ENCODE measurements around the gene LRRC8D. TPM values are rescaled to one million over a fixed set of nuclear protein-coding genes. Genes with fewer than 3 reads are reported as not detected.
"Not testable (repeated sequence)": the region's sequence is repeated elsewhere in the genome, so short reads cannot be mapped to it uniquely, and the experiment has no call there.

Gene LRRC8D
- total RNA-seq, 2 experiments from 2014 or later, result 14.4 to 15.0 TPM

DNA sequence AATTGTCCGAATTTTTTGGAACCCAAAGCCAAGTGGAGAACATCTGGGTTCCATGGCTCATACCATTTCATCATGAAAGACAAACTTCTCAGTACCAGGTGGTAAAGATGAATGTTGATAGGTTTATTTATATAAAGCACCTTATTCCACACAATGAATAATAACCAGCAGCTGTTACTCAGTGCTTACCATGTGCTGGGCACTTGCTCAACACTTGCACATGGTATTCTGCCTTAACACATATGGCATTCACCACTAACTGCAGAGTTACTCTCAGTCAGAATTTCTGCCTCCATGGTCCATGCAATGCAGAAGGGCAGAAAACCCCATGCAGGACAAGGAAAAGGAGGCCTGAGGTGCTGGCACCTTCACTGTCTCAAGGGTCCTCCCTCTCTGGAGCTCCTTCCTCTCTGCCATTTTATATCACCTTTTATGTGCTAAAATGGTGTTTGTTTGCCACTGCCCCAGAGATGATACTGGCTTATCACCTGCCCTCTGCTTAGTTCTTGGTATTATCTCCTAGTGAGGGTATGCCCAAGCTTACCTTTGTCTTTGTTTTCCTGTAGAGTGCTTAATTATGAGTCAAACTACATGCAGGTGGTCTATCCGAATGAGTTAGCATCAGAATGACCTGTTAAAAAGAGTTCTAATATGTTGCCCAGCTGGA is 97.4 kb downstream of the LRRC8D start:
- H3K4me1 Mint-ChIP-seq (ENCODE audit: low read depth), result peaks cover 8% of the 10 kb centered on the region
- H3K4me3 Mint-ChIP-seq, result no peak overlapping the region
- CTCF ChIA-PET, result no interaction called here
- no peak for DNase-seq
- no peak overlapping the region for H3K27ac Mint-ChIP-seq
- no peaks in the 10 kb centered on the region for H3K9me3 Mint-ChIP-seq
- intact Hi-C loops (cut with micrococcal nuclease), result no loop called here
- peaks cover 16% of the 10 kb centered on the region for H3K36me3 Mint-ChIP-seq (ENCODE audit: low read depth)
- H3K27me3 Mint-ChIP-seq (ENCODE audit: low read depth), result no peaks in the 10 kb centered on the region

GRCh38 chr1:89918794-89919155 is 97.9 kb downstream of the LRRC8D start:
- Mint-ChIP-seq H3K27ac (no peak overlapping the region), H3K9me3 (peaks cover 2% of the 10 kb centered on the region), H3K36me3 (ENCODE audit: low read depth) (peaks cover 21% of the 10 kb centered on the region), H3K4me1 (ENCODE audit: low read depth) (peaks cover 8% of the 10 kb centered on the region), H3K27me3 (ENCODE audit: low read depth) (no peaks in the 10 kb centered on the region), H3K4me3 (no peak overlapping the region)
- CTCF ChIA-PET, result no interaction called here
- no peak for DNase-seq
- intact Hi-C loops (cut with micrococcal nuclease), result no loop called here

- CTCF ChIA-PET, result no interaction called here
- Mint-ChIP-seq H3K27me3 (ENCODE audit: low read depth) (no peaks in the 10 kb centered on the region), H3K9me3 (peaks cover 4% of the 10 kb centered on the region), H3K27ac (no peak overlapping the region), H3K4me1 (ENCODE audit: low read depth) (peaks cover 8% of the 10 kb centered on the region), H3K4me3 (no peak overlapping the region), H3K36me3 (ENCODE audit: low read depth) (peaks cover 25% of the 10 kb centered on the region)
- no peak for DNase-seq
- intact Hi-C loops (cut with micrococcal nuclease), result no loop called here
These were observed 98.3 kb downstream of the LRRC8D start for GRCh38 chr1:89919174-89919573.

- Mint-ChIP-seq H3K4me3 (no peak overlapping the region), H3K9me3 (peaks cover 4% of the 10 kb centered on the region), H3K27me3 (ENCODE audit: low read depth) (no peaks in the 10 kb centered on the region), H3K4me1 (ENCODE audit: low read depth) (peaks cover 4% of the 10 kb centered on the region), H3K27ac (no peak overlapping the region), H3K36me3 (ENCODE audit: low read depth) (peaks cover 24% of the 10 kb centered on the region)
- CTCF ChIA-PET, result no interaction called here
- intact Hi-C loops (cut with micrococcal nuclease), result no loop called here
- DNase-seq, result no peak
These were observed 102.1 kb downstream of the LRRC8D start for GRCh38 chr1:89922911-89923310.

DNA sequence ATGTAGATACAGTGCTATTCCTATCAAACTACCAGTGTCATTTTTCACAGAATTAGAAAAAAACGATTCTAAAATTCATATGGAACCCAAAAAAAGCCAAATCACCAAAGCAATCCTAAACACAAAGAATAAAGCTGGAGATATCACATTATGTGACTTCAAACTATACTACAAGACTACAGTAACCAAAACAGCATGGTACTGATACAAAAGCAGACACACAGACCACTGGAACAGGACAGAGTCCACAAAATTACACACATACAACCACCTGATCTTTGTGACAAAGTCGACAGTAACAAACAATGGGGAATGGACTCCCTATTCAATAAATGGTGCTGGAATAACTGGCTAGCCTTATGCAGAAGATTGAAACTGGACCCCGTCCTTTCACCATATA is 102.7 kb downstream of the LRRC8D start:
- intact Hi-C loops (cut with micrococcal nuclease), result no loop called here
- H3K27ac Mint-ChIP-seq, result no peak overlapping the region
- DNase-seq, result no peak
- CTCF ChIA-PET, result no interaction called here
- no peak overlapping the region for H3K4me3 Mint-ChIP-seq
- no peaks in the 10 kb centered on the region for H3K27me3 Mint-ChIP-seq (ENCODE audit: low read depth)
- peaks cover 2% of the 10 kb centered on the region for H3K4me1 Mint-ChIP-seq (ENCODE audit: low read depth)
- H3K36me3 Mint-ChIP-seq (ENCODE audit: low read depth), result peaks cover 26% of the 10 kb centered on the region
- peaks cover 4% of the 10 kb centered on the region for H3K9me3 Mint-ChIP-seq

- CTCF ChIA-PET; H3K4me3 Mint-ChIP-seq; H3K27ac Mint-ChIP-seq; H3K9me3 Mint-ChIP-seq; DNase-seq; intact Hi-C loops (cut with micrococcal nuclease); H3K4me1 Mint-ChIP-seq (ENCODE audit: low read depth); H3K27me3 Mint-ChIP-seq (ENCODE audit: low read depth): not testable (repeated sequence)
- peaks cover 26% of the 10 kb centered on the region for H3K36me3 Mint-ChIP-seq (ENCODE audit: low read depth)
These were observed 103.2 kb downstream of the LRRC8D start for GRCh38 chr1:89924075-89924474.

DNA sequence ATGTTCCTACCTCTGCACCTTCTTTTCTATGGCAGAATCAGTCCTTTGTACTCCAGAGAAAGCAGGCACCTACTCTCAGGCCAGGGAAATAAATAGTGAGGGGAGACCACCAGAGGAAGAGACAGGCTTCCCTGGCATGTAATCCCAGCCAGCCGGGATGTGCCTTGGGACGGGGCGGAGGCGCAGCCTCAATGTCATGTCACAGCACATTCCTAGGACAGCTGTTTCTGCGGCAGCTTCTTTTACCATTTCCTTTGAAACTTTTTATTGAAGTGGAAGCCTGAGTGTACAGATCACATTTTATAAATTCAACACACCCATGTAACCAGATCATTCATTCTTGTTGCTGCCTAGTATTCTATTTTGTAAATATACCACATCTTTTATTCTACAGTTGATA is 106.2 kb downstream of the LRRC8D start:
- intact Hi-C loops (cut with micrococcal nuclease), result no loop called here
- Mint-ChIP-seq H3K36me3 (ENCODE audit: low read depth) (peaks cover 32% of the 10 kb centered on the region), H3K4me1 (ENCODE audit: low read depth) (peaks cover 13% of the 10 kb centered on the region), H3K27ac (no peak overlapping the region), H3K4me3 (no peak overlapping the region), H3K27me3 (ENCODE audit: low read depth) (no peaks in the 10 kb centered on the region), H3K9me3 (peaks cover 4% of the 10 kb centered on the region)
- no peak for DNase-seq
- CTCF ChIA-PET, result interaction anchor here (1.2 kb wide), 1 partner anchor 12 kb away, joined by 3 read pairs; no protein-coding TSS in a partner anchor

DNA sequence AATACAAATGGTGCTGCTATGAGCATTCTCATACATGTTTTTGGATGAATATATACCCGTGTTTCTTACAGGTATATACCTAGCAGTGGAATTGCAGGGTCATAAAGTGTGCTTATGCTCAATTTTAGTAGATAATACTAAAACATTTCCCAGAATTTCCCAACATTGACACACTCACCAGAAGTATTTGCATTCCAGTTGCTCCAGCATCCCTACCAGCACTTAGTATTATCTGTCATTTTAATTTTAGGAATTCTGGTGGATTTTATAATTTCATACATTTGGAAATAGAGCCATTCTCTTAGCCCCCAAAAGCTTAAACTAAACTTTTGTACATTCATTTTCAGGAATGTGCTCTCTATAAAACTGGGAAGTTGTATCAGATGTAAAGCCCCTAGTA is 106.6 kb downstream of the LRRC8D start:
- CTCF ChIA-PET, result interaction anchor here (1.0 to 1.2 kb wide), 2 partner anchors 13 to 109 kb away, joined by 3 read pairs; no protein-coding TSS in a partner anchor
- peaks cover 32% of the 10 kb centered on the region for H3K36me3 Mint-ChIP-seq (ENCODE audit: low read depth)
- no peaks in the 10 kb centered on the region for H3K27me3 Mint-ChIP-seq (ENCODE audit: low read depth)

GRCh38 chr1:89928506-89928905 is 107.7 kb downstream of the LRRC8D start:
- peaks cover 36% of the 10 kb centered on the region for H3K36me3 Mint-ChIP-seq (ENCODE audit: low read depth)
- no peak for DNase-seq
- peaks cover 13% of the 10 kb centered on the region for H3K4me1 Mint-ChIP-seq (ENCODE audit: low read depth)
- H3K27me3 Mint-ChIP-seq (ENCODE audit: low read depth), result no peaks in the 10 kb centered on the region
- CTCF ChIA-PET, result interaction anchor here (1.0 kb wide), 1 partner anchor 110 kb away, joined by 3 read pairs; no protein-coding TSS in a partner anchor
- H3K9me3 Mint-ChIP-seq, result peaks cover 4% of the 10 kb centered on the region
- intact Hi-C loops (cut with micrococcal nuclease), result no loop called here
- H3K4me3 Mint-ChIP-seq, result no peak overlapping the region
- H3K27ac Mint-ChIP-seq, result no peak overlapping the region

More for the DNA sequence above, 106.6 kb downstream of the LRRC8D start:
- intact Hi-C loops (cut with micrococcal nuclease), result no loop called here
- H3K27ac Mint-ChIP-seq, result no peak overlapping the region
- H3K4me1 Mint-ChIP-seq (ENCODE audit: low read depth), result peaks cover 13% of the 10 kb centered on the region
- DNase-seq, result no peak
- H3K4me3 Mint-ChIP-seq, result no peak overlapping the region
- peaks cover 4% of the 10 kb centered on the region for H3K9me3 Mint-ChIP-seq

DNA sequence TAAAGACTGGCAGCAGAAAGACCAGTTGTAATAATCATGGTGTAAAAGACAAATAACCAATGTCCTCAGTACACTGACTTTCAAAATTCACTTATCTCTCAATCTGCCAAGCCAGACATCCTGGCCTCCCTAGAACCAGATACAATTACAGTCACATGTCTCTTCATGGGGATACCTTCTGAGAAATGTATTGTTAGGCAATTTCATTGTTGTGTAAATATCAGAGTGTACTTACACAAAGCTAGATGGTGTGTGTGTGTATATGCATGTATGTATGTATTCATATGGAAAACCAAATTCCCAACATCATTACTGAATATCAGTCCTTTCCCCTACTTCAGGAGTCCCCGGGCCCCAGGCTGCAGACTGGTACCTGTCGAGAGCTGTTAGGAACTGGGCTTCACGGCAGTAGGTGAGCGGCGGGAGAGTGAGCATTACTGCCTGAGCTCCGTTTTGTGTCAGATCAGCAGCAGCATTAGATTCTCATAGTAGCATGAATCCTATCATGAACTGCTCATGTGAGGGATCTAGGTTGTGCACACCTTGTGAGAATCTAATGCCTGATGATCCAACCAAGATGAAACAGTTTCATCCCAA is 108.7 kb downstream of the LRRC8D start:
- Mint-ChIP-seq H3K27me3 (ENCODE audit: low read depth) (no peaks in the 10 kb centered on the region), H3K36me3 (ENCODE audit: low read depth) (peaks cover 36% of the 10 kb centered on the region), H3K9me3 (no peaks in the 10 kb centered on the region), H3K4me3 (no peak overlapping the region), H3K27ac (no peak overlapping the region), H3K4me1 (ENCODE audit: low read depth) (peaks cover 13% of the 10 kb centered on the region)
- CTCF ChIA-PET, result interaction anchor here (0.5 kb wide), 1 partner anchor 762 kb away, joined by 5 read pairs; no protein-coding TSS in a partner anchor
- intact Hi-C loops (cut with micrococcal nuclease), result no loop called here
- DNase-seq, result no peak

DNA sequence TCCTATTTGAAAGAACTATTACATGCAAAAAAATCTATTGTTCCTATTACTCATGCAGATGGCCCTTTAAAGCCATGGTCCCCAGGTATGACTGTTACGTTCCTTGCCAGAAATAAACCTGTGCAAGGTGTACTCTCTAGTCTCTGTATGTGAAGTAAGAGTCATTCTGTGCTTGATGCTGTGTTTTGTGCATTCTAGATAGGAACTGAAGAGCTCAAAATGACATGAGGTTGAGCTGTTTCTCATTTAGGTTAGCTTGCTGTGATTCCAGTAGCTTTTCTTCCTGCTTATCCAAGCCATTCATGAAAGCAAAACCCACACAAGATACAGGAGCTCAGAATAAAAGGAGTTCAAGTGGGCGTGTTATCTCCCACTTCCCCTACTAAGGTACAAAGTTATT is 109.7 kb downstream of the LRRC8D start:
- CTCF ChIA-PET, result no interaction called here
- H3K36me3 Mint-ChIP-seq (ENCODE audit: low read depth), result peaks cover 45% of the 10 kb centered on the region
- DNase-seq, result no peak
- no peaks in the 10 kb centered on the region for H3K9me3 Mint-ChIP-seq
- peaks cover 13% of the 10 kb centered on the region for H3K4me1 Mint-ChIP-seq (ENCODE audit: low read depth)
- intact Hi-C loops (cut with micrococcal nuclease), result no loop called here
- H3K27me3 Mint-ChIP-seq (ENCODE audit: low read depth), result no peaks in the 10 kb centered on the region
- no peak overlapping the region for H3K27ac Mint-ChIP-seq
- no peak overlapping the region for H3K4me3 Mint-ChIP-seq

- intact Hi-C loops (cut with micrococcal nuclease), result no loop called here
- no peak overlapping the region for H3K4me3 Mint-ChIP-seq
- peaks cover 46% of the 10 kb centered on the region for H3K36me3 Mint-ChIP-seq (ENCODE audit: low read depth)
- H3K27ac Mint-ChIP-seq, result no peak overlapping the region
- no peaks in the 10 kb centered on the region for H3K9me3 Mint-ChIP-seq
- CTCF ChIA-PET, result no interaction called here
- H3K4me1 Mint-ChIP-seq (ENCODE audit: low read depth), result peaks cover 13% of the 10 kb centered on the region
- no peaks in the 10 kb centered on the region for H3K27me3 Mint-ChIP-seq (ENCODE audit: low read depth)
- DNase-seq, result no peak
These were observed 111.1 kb downstream of the LRRC8D start for GRCh38 chr1:89931964-89932363.
